GM19438 (cell line): ENCODE data around the gene ADARB2.

Experiments
- ATAC-seq: cut with Tn5 transposase; IDR thresholded peaks from one replicate; pipeline ENCODE4 v1.9.1; 2021; ENCODE audit warnings: low read depth; ENCODE audit not compliant: unreplicated experiment

The ADARB2 gene

DNA sequence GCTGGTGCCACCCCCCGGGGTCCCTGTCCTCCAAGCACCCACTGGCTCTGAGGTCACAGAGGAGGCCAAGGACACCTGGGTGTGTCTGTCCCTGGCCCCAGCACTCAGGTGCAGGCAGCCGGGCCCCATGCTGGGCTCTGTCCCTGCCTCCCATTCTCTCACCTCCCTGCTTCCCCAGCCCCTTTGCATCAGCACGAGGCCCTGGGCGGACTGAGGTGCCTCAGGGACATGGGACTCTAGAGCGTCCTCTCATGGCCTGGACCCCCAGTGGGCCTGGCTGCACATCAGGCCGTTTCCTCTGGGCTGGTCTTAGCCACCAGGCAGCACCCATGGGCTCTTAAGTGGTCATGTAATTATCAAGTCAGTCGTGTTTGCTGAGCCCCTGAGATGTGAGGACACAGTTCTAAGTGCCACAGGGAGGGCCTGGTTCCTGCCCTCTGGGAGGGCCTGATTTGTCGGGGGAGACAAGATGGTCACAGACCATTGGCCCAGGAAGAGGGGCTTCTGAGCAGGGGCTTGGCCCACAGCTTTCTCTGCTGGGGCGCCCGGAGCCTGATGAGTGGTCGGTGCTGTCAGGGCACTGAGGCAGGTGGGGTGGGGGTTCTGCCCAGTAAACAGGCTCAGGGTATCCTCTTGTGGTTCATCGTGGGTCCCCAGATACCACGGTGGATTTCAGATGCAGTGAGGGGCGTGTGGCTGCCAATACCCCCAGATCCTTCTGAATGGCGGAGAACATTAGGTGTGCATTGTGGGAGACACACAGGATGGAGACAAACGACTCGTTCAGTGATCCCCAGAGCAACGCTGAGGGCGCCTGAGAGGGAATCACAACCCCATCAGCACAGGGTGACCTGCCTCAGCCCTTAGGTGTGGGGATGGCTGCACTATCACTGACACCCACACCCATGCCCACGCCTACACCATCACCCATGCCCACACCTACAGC, 528.7 kb downstream of the ADARB2 start:
- no peak for ATAC-seq

DNA sequence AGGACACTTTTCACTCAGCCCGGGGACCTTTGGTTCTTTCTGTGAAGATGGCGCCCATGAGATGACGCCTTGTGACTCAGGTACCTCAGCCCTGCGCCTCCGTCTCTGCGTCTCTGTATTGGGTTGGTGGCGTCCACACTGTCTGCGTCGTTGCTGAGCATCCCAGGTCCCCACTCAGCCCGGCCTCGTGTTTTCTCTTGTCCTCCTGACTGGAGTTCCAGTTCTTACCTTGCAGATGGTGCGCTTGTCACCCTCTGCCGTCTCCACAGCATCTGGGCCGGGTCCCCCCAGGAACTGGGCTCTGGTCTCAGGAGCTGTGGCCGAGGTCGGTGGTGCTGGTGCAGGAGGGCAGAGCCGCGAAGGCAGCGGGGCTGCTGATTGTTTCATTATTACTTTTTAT, 530.7 kb downstream of the ADARB2 start:
- no peak for ATAC-seq

- no peak for ATAC-seq
Measured at GRCh38 chr10:1206101-1206500, 531.2 kb downstream of the ADARB2 start.

GRCh38 chr10:1205450-1206030, 531.8 kb downstream of the ADARB2 start:
- no peak for ATAC-seq

- no peak for ATAC-seq
Measured at GRCh38 chr10:1204434-1205326, 532.6 kb downstream of the ADARB2 start.

DNA sequence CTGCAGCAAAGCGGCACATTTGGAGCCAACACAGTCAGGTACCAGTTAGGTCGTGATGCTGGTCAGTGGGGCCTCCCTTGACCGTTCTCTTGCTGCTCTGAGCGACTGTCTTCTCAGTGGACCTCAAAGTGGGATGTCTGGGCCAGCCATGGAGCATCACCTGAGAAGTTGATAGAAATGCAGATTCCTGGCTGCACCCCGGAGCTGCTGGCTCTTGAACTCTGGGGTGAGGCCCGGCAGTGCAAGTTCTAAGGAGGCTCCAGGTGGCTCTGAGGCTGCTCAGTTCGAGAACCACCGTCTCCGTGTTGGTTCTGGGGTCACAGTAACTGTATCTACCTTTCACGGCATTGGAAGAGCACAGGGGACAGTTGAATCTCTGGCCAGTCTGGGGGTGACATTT, 533.6 kb downstream of the ADARB2 start:
- no peak for ATAC-seq

GRCh38 chr10:1203216-1203615, 534.1 kb downstream of the ADARB2 start:
- ATAC-seq: no peak

- ATAC-seq: no peak
Measured at GRCh38 chr10:1202343-1202742, 535.0 kb downstream of the ADARB2 start.

DNA sequence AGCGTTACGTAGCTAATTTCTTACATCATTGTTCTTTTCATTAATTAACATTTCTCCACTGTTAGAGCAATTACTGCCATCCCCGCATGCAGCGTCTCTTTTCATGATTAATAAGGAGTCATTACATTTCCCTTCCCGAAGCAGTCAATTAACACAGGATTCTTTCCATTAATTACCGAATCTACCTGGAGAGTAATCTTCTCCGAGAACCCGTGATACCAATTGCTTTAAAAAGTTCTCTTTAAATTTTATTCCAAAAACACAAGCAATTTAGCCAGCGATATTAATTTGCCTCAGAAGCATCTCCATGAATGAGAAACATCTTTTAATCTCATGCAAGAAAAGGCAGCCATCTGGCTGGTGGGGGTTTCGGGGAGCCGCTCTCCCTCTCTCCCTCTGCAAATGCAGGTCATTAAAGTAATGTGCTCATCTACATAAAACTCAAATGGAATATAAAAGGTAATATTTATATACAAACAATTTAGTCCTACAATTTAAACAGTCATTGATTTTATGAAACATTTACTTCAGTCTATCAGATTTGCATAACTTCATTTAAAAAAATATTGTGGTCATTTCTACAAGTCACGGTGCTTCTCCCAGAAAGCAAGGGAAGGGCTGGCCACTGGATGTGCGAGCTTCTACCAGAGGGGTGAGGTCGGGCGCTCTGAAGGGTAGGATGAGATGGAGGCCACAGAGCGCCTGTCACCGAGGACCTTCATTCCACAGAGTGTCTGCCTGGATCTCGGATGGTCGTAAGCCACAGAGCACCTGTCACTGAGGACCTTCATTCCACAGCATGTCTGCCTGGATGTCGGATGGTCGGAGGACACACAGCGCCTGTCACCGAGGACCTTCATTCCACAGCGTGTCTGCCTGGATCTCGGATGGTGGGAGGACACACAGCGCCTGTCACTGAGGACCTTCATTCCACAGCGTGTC, 536.2 kb downstream of the ADARB2 start:
- ATAC-seq: no peak

DNA sequence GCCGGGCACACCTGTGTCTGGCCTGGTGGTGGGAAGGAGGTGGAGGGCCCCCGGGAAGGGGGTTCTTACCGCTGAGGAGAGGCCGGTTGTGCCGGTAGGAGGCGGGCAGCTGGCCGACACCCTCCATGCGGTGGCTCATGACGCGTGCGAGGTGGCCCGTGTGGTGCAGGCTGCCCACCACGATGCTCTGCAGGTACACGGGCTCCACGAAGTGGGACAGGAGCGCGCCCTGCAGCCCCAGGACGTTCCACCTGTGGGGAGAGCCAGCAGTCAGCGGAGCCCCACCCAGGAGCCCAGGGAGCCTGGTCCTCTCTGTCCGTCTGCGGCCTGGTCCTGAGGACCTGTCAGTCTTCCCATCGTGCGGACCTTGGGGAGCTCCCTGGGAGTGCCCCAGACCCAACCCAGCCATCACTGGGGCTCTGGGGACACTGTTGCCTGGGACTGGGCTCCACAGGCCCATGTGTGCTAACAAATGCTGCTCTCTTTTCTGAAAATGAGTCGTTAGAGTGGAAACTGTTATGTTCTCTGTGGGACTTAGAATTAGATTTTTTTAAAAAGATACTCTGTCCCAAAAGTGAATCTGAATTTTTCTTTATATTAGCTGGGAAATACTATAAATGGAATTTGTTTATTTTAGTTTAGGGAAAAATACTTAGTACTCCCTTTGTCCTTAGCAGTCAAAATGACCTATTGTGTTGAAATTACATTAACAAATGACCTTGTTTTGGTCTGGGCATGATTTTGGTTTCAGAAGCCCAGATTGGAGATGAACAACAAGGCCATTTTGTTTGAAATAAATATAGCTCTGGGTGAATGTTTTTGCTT, 537.2 kb downstream of the ADARB2 start:
- no peak for ATAC-seq

GRCh38 chr10:1199345-1199673, 538.0 kb downstream of the ADARB2 start:
- no peak for ATAC-seq

DNA sequence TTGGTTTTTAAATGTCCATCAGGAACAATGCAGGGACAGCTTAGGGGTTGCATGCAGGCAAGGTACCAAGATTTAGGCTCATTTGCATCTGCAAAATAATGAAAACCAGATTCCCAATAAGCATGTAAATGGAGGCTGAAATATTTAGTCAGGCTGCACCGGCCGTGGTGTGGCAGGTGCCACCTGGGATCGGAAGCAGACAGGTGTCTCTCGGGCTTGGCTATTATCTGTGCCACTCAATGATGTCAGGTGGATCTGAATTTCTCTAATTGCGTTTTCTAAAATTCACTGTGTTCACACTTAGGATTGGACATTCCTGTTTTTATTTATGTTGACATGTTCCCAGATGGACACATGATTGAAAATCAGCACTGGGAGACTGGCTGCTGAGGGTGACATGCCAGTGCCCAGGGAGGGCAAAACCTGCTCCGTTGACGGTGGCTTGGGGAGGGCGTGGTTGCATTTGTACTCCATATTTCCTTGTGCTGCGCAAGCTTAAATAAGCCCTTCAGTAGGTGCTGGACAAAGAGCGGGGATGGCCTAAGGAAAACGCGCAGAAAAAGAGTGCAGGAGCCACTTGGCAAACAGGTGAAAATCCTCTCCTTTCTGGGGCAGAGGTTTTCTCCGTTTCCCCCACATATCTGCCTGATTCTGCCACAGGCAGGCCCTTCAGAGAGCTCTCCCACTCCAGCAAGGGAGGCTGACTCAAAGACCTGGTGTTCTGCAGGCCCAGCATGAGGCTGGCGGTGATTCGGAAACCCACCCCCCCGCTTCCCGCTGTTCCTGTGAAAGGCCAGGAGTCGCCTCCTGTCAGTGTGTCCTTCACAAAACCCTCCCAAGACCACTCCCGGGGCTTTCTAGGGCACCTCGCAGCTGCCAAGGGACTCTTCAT, 538.6 kb downstream of the ADARB2 start:
- no peak for ATAC-seq

- no peak for ATAC-seq
Measured at GRCh38 chr10:1197384-1197783, 539.9 kb downstream of the ADARB2 start.

DNA sequence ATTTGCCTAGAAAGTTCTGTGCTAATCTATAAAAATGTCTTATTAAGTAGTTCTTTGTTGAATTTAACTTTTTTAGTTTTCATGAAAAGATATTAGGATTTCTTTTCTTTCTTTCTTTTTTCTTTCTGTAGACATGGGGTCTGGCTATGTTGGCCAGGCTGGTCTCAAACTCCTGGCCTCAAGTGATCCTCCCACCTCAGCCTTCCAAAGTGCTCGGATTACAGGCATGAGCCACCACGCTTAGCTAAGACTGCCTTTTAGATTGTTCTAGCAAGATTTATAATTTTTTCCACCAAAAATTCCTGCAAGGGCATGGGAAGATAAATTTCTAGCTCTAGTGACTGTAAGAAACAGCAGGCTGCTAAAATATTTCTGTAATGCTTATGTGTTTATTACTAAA, 540.7 kb downstream of the ADARB2 start:
- no peak for ATAC-seq

- no peak for ATAC-seq
Measured at GRCh38 chr10:1195828-1196227, 541.5 kb downstream of the ADARB2 start.

DNA sequence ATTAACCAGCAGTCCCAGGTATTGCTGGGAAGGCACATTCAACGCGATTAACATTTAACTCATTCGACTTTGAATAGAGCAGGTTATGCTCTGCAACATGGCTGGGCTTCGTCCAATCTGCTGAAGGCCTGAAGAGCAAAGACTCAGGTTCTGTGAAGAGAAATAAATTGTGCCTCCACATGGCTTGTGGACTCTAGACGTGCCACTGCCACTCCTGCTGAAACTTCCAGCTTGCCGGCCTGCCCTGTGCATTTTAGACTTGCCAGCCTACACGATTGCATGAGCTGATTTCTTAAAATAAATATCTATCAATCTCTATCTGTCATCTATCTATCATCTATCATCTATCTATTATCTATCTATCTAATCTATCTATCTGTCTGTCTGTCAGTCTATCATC, 543.2 kb downstream of the ADARB2 start:
- ATAC-seq: no peak

DNA sequence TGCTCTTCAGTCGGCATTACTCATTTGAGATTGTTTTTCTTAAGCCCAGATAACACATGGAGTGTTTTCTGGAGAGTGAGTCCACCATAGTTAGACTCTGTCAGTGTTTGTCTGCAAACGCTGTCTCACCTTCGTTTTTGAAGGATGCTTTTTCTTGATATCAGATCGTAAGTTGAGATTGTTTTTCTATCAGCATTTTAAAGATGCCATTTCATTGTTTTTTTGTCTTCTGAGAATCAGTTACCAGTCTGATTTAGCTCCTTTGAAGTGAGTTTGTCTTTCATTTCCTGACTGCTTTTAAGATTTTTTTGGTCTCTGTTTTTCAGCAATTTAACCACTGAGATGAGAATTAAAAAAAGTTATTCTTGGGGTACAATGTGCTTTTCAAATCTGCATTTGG, 543.8 kb downstream of the ADARB2 start:
- ATAC-seq: no peak

DNA sequence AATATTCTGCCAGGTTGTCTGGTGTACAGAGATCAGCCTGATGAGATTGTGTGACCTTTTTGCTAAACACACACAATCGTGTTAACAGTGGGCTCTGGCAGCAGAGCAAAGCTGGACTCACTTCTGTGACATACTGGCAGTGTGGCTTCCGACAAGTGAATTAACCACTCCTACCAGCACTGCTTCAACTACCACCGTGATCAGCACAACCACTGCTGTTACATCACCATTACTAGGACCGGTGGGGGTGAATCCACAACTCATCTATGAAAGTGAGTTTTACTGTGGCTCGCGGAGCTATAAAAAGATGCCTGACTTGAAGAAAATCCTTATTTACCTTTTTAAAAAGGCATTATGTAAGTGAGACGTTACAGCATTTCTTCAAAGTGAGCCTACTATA, 545.6 kb downstream of the ADARB2 start:
- no peak for ATAC-seq
